H4 (cell line): Measurements from ENCODE around the gene RAC2. TPM values are rescaled to one million over a fixed set of nuclear protein-coding genes. Genes with fewer than 3 reads are reported as not detected.

Source experiments
- DNase-seq: peaks from one replicate; pipeline ENCODE4 v3.0.0-alpha.2; 2015; ENCODE audit warnings: low spot score
- total RNA-seq: library from RNA; depleted of rRNA; stranded (reverse); fragments of >200 nt; shearing (Covaris generic); gene quantifications from 2 replicates; pipeline ENCODE4 v1.2.3, GENCODE V29; 2014

RAC2 gene
- total RNA-seq, 1 experiment from 2014 or later, result 20.9 TPM

GRCh38 chr22:37221424-37222333 is 22.4 kb downstream of the RAC2 start:
- no peak for DNase-seq

GRCh38 chr22:37220543-37220981 is 23.5 kb downstream of the RAC2 start:
- DNase-seq, result no peak

DNA sequence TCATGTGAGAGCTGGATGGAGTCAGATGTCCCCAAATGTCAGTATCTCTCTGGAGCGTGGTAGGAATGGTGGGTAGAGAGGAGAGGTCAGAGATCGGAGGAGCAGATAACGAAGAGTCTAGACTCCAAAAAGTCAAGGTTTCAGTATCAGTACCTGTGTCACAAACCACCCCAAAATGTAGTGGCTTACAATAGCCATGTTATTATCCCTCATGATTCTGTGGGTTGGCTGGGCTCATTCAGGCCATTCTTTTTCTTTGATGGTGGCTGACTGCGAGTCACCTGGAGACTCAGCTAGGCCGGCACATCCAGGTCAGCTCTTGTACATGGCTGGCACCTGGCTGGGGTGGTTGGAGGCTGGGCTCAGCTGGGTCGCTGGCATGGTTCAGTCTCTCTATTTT is 24.5 kb downstream of the RAC2 start:
- no peak for DNase-seq

- no peak for DNase-seq
These were observed 25.2 kb downstream of the RAC2 start for GRCh38 chr22:37218771-37219411.

DNA sequence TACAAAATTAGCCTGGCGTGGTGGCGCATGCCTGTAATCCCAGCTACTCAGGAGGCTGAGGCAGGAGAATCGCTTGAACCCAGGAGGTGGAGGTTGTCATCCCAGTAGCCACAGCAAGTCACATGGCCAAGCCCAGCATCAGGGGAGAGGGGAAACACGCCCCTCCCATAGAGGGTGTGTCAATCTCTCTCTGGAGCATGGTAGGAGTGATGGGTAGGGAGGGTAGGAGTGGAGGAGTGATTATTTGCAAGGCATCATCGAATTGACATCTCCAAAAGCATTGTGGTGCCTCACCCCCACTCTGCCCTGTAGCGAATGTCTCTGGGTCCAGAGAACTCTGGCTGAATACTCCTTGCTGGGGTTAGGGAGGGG is 25.7 kb downstream of the RAC2 start:
- no peak for DNase-seq

DNA sequence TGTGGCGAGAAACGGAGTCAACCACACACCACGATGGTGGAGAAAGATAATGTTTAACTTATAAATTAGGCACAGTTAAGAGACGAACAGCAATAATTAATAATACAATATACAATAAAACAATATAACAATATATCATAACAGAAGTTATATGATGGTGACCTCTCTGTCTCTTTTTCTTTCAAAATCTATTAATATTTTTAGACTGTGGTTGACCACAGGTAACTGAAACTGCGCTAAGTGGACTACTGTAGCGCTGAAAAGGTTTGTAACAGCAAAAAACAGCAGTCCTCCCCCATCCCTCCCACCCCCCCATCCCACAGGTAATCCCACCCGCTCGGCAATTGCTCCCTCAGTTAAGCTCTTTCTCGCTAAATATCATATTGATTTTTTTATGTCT is 28.2 kb downstream of the RAC2 start:
- DNase-seq, result no peak

DNA sequence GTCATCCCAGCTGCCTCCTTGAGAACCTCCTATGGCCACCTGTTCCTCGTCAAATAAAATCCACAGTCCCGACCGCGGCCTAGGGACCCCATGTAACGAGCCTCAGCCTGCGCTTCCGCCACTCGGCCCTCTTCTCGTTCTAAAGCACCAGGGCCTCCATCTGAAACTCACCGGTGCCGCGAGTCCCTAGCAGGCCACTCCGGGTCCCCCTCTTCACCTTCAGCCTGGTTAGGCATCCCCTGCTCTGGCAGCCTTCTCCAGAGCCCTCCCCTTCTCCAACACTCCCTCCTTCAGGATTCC is 29.4 kb downstream of the RAC2 start:
- no peak for DNase-seq

DNA sequence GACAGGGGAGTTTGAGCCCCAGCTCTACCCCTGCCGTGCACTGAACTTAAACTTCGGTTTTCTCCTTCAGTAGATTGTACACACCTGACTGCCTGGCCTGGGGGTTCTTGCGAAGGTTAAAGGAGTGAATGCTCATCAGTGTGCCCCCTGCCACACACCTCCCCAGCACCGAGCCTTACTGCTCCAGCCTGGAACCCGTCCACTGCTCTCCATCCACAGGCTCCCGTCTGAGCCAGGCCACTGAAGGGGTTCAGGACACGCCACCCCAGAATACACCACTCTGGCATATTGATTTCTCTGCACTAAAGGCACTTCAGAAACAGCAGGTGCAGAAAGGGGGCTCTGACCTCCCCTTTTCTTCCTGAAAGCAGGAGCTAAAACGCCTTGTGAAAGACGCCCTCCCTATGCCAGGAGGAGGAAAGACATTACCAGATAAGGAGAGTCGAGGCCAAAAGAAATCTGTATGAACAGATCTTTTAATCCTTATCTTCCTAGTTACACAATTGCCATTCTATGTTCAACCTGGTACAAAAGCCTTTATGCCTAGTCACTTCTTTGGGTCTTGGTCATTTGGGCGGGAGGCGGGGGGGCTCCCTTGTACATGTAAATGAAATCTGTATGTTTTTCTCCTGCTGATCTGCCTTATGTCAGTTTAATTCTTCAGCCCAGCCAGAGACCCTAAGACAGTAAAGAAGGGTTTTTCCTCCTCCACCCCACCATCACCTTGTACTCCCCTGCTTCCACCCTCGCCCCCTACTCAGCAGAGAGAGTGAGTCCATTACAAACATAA is 29.9 kb downstream of the RAC2 start:
- no peak for DNase-seq

- no peak for DNase-seq
These were observed 30.7 kb downstream of the RAC2 start for GRCh38 chr22:37213218-37213855.

- no peak for DNase-seq
These were observed 31.7 kb downstream of the RAC2 start, which contains the start of gene SSTR3 for GRCh38 chr22:37212174-37212906. SSTR3 (minus strand) TSS chr22:37212477; CDS start chr22:37207803, 4,674 bp downstream.

- no peak for DNase-seq
These were observed 32.2 kb downstream of the RAC2 start for GRCh38 chr22:37211866-37212173.

DNA sequence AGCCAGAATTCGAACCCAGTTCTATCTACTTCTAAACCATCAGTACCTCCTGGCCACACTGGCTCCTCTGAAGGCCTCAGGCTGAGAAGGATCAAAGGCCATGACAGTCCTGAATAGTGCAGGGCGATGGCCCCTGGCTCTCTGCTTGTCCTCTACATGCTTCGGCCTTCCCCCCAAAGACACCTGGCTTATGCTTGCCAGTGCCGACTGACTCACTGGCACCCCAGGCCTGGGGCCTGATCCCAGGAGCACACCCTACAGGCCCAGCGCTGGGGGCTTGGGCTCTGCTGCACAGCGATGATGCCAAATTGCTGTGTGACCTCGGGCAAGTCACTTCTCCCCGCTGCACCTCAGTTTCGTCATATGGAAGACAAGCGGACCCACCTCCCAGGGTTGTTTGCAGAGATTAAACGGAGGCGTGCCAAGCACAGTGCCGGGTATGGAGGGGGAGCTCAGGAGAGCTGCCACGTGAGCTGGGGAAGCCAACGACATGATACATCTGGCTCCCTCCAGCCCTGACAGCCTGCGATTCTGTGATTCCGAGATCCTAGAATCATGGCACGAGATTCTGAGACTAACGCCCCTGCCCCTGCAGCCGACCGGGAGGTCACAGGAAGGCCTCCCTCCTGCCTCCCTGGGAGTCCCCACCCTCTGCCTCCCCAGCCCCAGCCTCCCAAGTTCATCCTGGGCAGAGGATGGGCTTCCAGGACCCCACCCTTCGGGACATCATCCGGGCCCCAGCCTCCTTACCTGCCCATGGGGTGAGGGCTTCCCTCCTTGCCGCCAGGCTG is 32.8 kb downstream of the RAC2 start:
- no peak for DNase-seq

DNA sequence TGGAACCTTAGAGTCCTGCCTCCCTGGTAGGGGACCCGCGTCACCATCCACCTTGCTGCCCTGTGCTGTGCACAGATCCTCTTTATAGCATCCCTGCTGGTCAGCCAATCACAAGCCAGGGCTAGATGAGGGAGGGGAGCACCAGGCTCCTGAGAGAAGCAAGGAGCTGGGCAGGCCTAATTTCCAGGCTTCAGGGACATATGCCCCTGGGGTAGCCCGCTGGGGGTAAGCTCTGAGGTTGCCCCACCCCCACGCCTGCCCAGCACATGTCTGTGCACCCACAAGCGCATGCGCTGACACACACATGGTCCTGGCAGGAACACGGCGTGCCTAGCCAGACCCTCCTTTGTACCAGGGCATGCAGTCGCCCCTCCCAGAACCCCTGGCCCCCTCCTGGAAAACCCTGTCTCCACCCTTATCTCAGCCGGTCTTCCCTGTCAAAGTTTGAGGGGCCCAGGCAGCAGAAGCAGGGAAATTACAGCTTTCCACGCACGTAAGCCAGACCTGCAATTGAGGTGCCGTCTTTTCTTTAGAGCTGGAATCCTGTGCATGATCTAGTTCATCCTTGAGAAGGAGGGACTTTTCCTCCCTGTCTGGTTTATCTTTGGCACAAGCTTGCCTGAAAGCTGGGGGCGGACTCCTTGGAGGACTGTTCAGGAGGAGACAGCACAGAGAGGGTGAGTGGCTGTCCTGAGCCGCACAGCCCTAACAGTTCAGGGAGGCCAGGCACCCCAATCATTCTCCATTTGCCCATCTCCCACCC is 33.8 kb downstream of the RAC2 start:
- no peak for DNase-seq

- DNase-seq, result no peak
These were observed 34.8 kb downstream of the RAC2 start for GRCh38 chr22:37209140-37209845.

GRCh38 chr22:37208401-37209139 is 35.5 kb downstream of the RAC2 start:
- DNase-seq, result no peak

GRCh38 chr22:37207981-37208380 is 36.1 kb downstream of the RAC2 start:
- DNase-seq, result no peak

GRCh38 chr22:37206841-37207821 is 36.9 kb downstream of the RAC2 start:
- no peak for DNase-seq
